Lower lobe of right lung (tissue), 2 donors: ENCODE measurements around the gene RIPK3. TPM values are rescaled to one million over a fixed set of nuclear protein-coding genes. Genes with fewer than 3 reads are reported as not detected.

ENCODE experiments used
- ATAC-seq, 2 donors: fragments of 200-7000 bp; cut with Tn5 transposase; one replicate each; pipeline ENCODE4 v1.9.1; 2020 to 2022; ENCODE audit warnings: mild to moderate bottlenecking in 2 of 2, moderate library complexity in 2 of 2
- DNase-seq: peaks from one replicate; pipeline ENCODE4 v3.0.0-alpha.2; 2020
- H3K27ac ChIP-seq: fragments of 200-600 bp; one replicate; pipeline ENCODE4 v1.8.0; 2022
- H3K27me3 ChIP-seq: fragments of 200-600 bp; one replicate; pipeline ENCODE4 v1.8.0; 2022; ENCODE audit warnings: low read depth
- H3K36me3 ChIP-seq: fragments of 200-600 bp; one replicate; pipeline ENCODE4 v1.8.0; 2022; ENCODE audit warnings: mild to moderate bottlenecking
- H3K4me1 ChIP-seq: fragments of 200-600 bp; one replicate; pipeline ENCODE4 v1.8.0; 2022
- H3K4me3 ChIP-seq: fragments of 200-600 bp; one replicate; pipeline ENCODE4 v1.8.0; 2022; ENCODE audit warnings: mild to moderate bottlenecking
- H3K9me3 ChIP-seq: fragments of 200-600 bp; one replicate; pipeline ENCODE4 v1.8.0; 2022
- intact Hi-C: fragments of 100-400 bp; cut with DNase I; formaldehyde crosslinking; loops from one replicate; pipeline ENCODE4 v1.11.0; 2022
- total RNA-seq: library from RNA; stranded (reverse); fragmentation: NEBNext Ultra II Directional; extraction: Animal tissue kit (Norgen Biotek cat#: 25700); gene quantifications from one replicate; pipeline ENCODE4 v1.2.1, GENCODE V29; 2021
- TF ChIP-seq, protein P1 (sequence below): fragments of 200-600 bp; IDR thresholded peaks from one replicate; pipeline ENCODE4 v1.8.0; 2022; ENCODE audit warnings: antibody characterized with exemption, mild to moderate bottlenecking
- donor health status: DM: no; HTN: yes; CAD: no; lungs with severe emphysema.

The RIPK3 gene
- total RNA-seq, 1 donor from 2014 or later = 27.9 TPM

DNA sequence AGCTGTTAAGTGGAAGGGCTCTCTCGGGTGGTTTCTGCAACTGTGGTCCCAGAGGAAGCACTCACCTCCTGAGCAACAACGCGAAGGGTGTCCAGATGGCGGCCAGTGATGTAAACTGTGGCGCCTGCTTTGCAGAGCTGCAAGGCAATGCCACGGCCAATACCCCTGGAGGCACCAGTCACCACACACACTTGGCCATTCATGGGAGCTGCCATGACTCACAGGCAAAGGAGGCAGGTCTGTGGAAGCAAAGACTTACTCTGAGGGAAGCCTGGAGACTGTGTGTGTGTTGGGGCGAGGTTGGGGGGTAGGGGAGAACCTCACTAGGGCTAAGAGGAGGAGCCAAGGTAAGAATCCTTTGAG lies 40.9 kb downstream of the RIPK3 start:
- Histone ChIP-seq H3K27me3 (no peaks in the 10 kb centered on the region), H3K4me3 (peak overlapping the region; percentile 99), H3K4me1 (peaks cover 31% of the 10 kb centered on the region), H3K9me3 (no peaks in the 10 kb centered on the region), H3K36me3 (peaks cover 57% of the 10 kb centered on the region), H3K27ac (peak overlapping the region; percentile 92)
- intact Hi-C loops = loop anchor here (10.0 kb wide), 1 partner anchor 54 kb away; the partner anchor contains the start of gene TINF2
- ATAC-seq (peak; percentile 4 to 35), DNase-seq (no peak)
- TF ChIP-seq, protein P1, sequence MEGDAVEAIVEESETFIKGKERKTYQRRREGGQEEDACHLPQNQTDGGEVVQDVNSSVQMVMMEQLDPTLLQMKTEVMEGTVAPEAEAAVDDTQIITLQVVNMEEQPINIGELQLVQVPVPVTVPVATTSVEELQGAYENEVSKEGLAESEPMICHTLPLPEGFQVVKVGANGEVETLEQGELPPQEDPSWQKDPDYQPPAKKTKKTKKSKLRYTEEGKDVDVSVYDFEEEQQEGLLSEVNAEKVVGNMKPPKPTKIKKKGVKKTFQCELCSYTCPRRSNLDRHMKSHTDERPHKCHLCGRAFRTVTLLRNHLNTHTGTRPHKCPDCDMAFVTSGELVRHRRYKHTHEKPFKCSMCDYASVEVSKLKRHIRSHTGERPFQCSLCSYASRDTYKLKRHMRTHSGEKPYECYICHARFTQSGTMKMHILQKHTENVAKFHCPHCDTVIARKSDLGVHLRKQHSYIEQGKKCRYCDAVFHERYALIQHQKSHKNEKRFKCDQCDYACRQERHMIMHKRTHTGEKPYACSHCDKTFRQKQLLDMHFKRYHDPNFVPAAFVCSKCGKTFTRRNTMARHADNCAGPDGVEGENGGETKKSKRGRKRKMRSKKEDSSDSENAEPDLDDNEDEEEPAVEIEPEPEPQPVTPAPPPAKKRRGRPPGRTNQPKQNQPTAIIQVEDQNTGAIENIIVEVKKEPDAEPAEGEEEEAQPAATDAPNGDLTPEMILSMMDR = no peak

DNA sequence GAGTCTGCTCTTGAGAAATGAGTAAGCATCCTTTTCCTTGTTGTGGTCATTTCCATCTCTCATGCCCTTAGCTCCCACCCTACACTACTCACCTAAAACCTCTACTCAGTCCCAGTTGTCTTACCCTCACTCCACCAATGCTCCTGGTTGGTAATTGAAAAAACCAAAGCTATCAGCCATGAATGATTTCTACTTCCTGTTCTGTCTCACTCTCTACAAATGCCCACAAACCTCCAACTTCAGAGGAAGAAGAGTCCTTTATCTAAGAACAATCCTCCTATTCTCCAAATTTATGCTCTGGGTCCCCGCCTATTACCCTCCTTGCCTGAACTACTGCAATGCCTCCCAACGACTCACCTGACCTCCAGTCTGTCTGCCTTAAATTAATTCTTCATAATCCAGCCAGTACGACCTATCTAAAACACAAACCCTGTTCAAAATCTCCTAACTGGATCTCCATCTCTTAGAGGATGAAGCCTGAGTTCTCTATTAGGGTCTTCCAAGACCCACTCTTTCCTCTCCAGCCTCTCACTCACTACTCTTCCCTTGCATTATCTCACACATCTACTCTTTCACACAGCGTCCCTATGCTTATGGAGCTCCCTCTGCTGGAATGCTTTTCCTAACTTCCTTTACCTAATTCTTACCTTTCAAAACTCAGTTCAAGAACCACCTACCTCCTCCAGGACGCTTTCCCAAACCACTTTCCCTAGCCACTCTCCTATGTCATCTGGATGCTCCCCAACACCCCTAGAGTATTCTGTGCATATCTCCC lies 42.4 kb downstream of the RIPK3 start:
- TF ChIP-seq, protein P1 = peak; percentile 40
- ATAC-seq (peak in 1 of 2 donors; percentile 48), DNase-seq (no peak)
- Histone ChIP-seq H3K27me3 (no peaks in the 10 kb centered on the region), H3K4me3 (no peak overlapping the region), H3K36me3 (peaks cover 57% of the 10 kb centered on the region), H3K27ac (no peak overlapping the region), H3K4me1 (peaks cover 31% of the 10 kb centered on the region), H3K9me3 (no peaks in the 10 kb centered on the region)
- intact Hi-C loops = loop anchor here (10.0 kb wide), 1 partner anchor 53 kb away; the partner anchor contains the start of gene TINF2

DNA sequence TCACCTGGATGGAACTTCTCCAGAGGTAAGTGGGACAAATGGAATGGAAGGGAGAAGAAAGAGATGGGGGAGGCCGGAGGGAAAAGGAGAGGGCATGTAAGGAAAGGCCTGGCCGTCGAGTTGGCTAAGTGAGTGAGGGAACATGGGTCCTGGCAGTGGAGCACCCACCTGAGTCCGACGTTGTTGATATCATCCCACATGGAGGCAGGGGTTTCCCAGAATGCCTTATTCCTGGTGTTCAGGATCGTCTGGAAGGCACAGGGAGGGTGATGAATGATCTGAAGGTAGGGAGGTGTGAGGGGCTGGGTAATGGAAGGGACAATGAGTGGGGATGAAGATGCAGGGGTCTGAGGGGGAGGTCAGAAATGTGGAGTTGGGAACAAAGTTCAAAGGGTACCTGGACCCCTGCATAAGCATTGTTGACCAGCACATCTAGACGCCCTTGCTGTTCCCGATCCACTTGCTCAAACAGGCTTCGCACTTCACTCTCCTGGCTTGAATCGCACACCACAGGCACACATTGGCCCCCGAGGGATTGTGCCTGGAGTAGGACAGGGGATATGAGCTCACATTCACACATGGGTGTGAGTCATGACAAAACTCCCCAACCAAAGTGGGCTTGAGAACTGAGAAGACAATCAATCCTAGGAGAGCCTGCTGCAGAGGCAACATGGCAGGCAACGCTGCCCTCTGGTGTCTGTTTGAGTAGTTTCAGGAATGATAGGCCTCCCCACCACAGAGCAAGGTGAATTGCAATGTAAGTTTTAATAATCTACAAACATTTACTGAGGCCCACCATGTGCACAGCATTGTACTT lies 43.2 kb downstream of the RIPK3 start:
- ATAC-seq (peak; percentile 75 to 81), DNase-seq (peak; percentile 72)
- H3K4me3 ChIP-seq = no peak overlapping the region
- peak overlapping the region; percentile 38 for H3K27ac ChIP-seq
- no peaks in the 10 kb centered on the region for H3K9me3 ChIP-seq
- TF ChIP-seq, protein P1 = peak; percentile 81
- H3K27me3 ChIP-seq = no peaks in the 10 kb centered on the region
- intact Hi-C loops = loop anchor here (10.0 kb wide), 1 partner anchor 52 kb away; the partner anchor contains the start of gene TINF2
- peaks cover 57% of the 10 kb centered on the region for H3K36me3 ChIP-seq
- peaks cover 31% of the 10 kb centered on the region for H3K4me1 ChIP-seq

DNA sequence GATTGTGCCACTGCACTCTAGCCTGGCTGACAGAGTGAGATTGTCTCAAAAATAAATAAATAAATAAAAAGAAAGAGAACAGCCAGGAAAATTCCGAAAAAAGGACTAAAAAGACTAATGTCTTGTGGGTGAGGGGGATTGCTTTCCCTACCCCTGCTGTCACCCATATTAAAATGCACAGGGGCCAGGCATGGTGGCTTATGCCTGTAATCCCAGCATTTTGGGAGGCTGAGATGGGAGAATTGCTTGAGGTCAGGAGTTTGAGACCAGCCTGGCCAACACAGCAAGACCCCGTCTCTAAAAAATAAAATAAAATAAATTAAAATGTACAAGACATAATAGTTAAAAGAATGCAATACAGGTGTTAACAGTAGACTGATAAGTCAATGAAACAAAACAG lies 46.3 kb downstream of the RIPK3 start:
- Histone ChIP-seq H3K36me3 (peaks cover 77% of the 10 kb centered on the region), H3K27me3 (no peaks in the 10 kb centered on the region), H3K9me3 (no peaks in the 10 kb centered on the region), H3K27ac (no peak overlapping the region), H3K4me3 (no peak overlapping the region), H3K4me1 (peaks cover 13% of the 10 kb centered on the region)
- ATAC-seq (no peak), DNase-seq (no peak)
- intact Hi-C loops = loop anchor here (10.0 kb wide), 1 partner anchor 49 kb away; the partner anchor contains the start of gene TINF2
- TF ChIP-seq, protein P1 = no peak

DNA sequence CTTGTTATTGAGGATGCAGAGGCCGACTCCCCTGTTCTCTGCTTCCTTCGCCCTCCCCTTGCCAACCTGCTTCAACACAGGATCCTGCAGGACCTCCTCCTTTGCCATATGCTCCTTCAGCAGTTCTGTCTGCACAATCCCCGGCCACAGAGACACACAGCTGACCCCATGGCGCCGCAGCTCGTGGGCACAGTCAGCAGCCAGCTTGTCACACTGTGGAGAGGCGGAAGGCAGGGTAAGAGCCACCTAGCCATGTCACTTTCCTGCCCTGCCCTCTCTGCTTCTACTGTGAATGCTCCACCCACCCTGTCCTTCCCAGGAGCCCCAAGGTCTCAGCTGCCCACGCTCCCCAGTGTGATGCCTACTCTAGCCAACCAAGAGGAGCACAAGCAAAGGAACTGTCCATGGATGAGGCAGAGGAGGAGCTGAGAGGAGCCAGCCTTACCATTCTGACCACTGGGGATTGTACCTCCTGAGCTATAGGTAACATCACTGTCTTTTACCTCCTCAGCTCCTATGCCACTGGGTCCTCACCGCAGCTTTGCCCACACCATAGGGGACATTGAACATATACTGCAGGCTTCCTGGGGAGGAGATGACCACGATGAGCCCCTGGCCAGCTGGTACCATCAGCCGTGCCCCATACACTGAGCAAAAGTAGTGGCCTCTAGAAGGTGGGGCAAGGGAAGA lies 47.5 kb downstream of the RIPK3 start:
- Histone ChIP-seq H3K4me3 (no peak overlapping the region), H3K27me3 (no peaks in the 10 kb centered on the region), H3K36me3 (peaks cover 77% of the 10 kb centered on the region), H3K4me1 (peaks cover 9% of the 10 kb centered on the region), H3K9me3 (no peaks in the 10 kb centered on the region), H3K27ac (no peak overlapping the region)
- DNase-seq (no peak), ATAC-seq (no peak)
- TF ChIP-seq, protein P1 = no peak
- intact Hi-C loops = loop anchor here (10.0 kb wide), 1 partner anchor 47 kb away; the partner anchor contains the start of gene TINF2
